ENCODE measurements around the gene BTBD1. TPM values are rescaled to one million over a fixed set of nuclear protein-coding genes. Genes with fewer than 3 reads are reported as not detected.
"Not testable (repeated sequence)": the region's sequence is repeated elsewhere in the genome, so short reads cannot be mapped to it uniquely, and the experiment has no call there.

BTBD1 gene
- total and polyA plus RNA-seq, 9 donors, result 24.3 to 85.5 (median 44.4) TPM

GRCh38 chr15:83044156-83044555 lies 22.9 kb downstream of the BTBD1 start:
- no peak for DNase-seq
- no peak overlapping the region for H3K4me3 ChIP-seq
- no peak overlapping the region for H3K27ac ChIP-seq
- no peak for TF ChIP-seq CTCF (IDR thresholded peaks at IDR 0.05)
- no peak for TF ChIP-seq POLR2A (IDR thresholded peaks at IDR 0.05)
- no peak for TF ChIP-seq EP300 (IDR thresholded peaks at IDR 0.05)
- H3K4me1 ChIP-seq (ENCODE audit: insufficient read depth), result no peaks in the 10 kb centered on the region
- WGBS, 3 donors, result 95 to 96% (median 95%) methylated on average over 12 of the region's 12 CpGs
- no peaks in the 10 kb centered on the region for H3K27me3 ChIP-seq
- intact Hi-C loops (cut with DNase I), result no loop called here
- no peaks in the 10 kb centered on the region for H3K36me3 ChIP-seq
- no peaks in the 10 kb centered on the region for H3K9me3 ChIP-seq

GRCh38 chr15:83039206-83039605 lies 27.8 kb downstream of the BTBD1 start:
- Histone ChIP-seq H3K4me3 (no peak overlapping the region), H3K9me3 (no peaks in the 10 kb centered on the region), H3K27me3 (no peaks in the 10 kb centered on the region), H3K4me1 (ENCODE audit: insufficient read depth) (no peaks in the 10 kb centered on the region), H3K27ac (no peak overlapping the region), H3K36me3 (no peaks in the 10 kb centered on the region)
- TF ChIP-seq CTCF (IDR thresholded peaks at IDR 0.05), result no peak
- no peak for TF ChIP-seq POLR2A (IDR thresholded peaks at IDR 0.05)
- no peak for TF ChIP-seq EP300 (IDR thresholded peaks at IDR 0.05)
- 3 to 9% (median 8%) methylated on average over 1 of the region's 1 CpG for WGBS, 3 donors
- intact Hi-C loops (cut with DNase I), result no loop called here
- DNase-seq, result no peak

GRCh38 chr15:83036253-83036652 lies 30.8 kb downstream of the BTBD1 start:
- TF ChIP-seq EP300 (IDR thresholded peaks at IDR 0.05) (no peak), CTCF (IDR thresholded peaks at IDR 0.05) (no peak), POLR2A (IDR thresholded peaks at IDR 0.05) (no peak)
- Histone ChIP-seq H3K27ac (no peak overlapping the region), H3K36me3 (no peaks in the 10 kb centered on the region), H3K27me3 (no peaks in the 10 kb centered on the region), H3K4me1 (ENCODE audit: insufficient read depth) (no peaks in the 10 kb centered on the region), H3K4me3 (no peak overlapping the region), H3K9me3 (no peaks in the 10 kb centered on the region)
- WGBS, 3 donors, result 95 to 96% (median 96%) methylated on average over 6 of the region's 6 CpGs
- intact Hi-C loops (cut with DNase I), result no loop called here
- no peak for DNase-seq

GRCh38 chr15:83031234-83031633 lies 35.8 kb downstream of the BTBD1 start:
- H3K9me3 ChIP-seq; H3K36me3 ChIP-seq; H3K27me3 ChIP-seq; H3K4me3 ChIP-seq; H3K27ac ChIP-seq; H3K4me1 ChIP-seq (ENCODE audit: insufficient read depth); DNase-seq; intact Hi-C loops (cut with DNase I): not testable (repeated sequence)
- 97 to 99% (median 98%) methylated on average over 6 of the region's 6 CpGs for WGBS, 3 donors

- no peaks in the 10 kb centered on the region for H3K9me3 ChIP-seq
- TF ChIP-seq CTCF (IDR thresholded peaks at IDR 0.05) (no peak), POLR2A (IDR thresholded peaks at IDR 0.05) (no peak), EP300 (IDR thresholded peaks at IDR 0.05) (no peak)
- no peaks in the 10 kb centered on the region for H3K36me3 ChIP-seq
- H3K27me3 ChIP-seq, result no peaks in the 10 kb centered on the region
- no peaks in the 10 kb centered on the region for H3K4me1 ChIP-seq (ENCODE audit: insufficient read depth)
- DNase-seq, result no peak
- intact Hi-C loops (cut with DNase I), result no loop called here
- no peak overlapping the region for H3K4me3 ChIP-seq
- no peak overlapping the region for H3K27ac ChIP-seq
- 94 to 96% (median 95%) methylated on average over 8 of the region's 8 CpGs for WGBS, 3 donors
Observed at GRCh38 chr15:83030021-83030420, 37.0 kb downstream of the BTBD1 start.
